Measurements from ENCODE around the gene RPTOR.

Gene RPTOR, protein sequence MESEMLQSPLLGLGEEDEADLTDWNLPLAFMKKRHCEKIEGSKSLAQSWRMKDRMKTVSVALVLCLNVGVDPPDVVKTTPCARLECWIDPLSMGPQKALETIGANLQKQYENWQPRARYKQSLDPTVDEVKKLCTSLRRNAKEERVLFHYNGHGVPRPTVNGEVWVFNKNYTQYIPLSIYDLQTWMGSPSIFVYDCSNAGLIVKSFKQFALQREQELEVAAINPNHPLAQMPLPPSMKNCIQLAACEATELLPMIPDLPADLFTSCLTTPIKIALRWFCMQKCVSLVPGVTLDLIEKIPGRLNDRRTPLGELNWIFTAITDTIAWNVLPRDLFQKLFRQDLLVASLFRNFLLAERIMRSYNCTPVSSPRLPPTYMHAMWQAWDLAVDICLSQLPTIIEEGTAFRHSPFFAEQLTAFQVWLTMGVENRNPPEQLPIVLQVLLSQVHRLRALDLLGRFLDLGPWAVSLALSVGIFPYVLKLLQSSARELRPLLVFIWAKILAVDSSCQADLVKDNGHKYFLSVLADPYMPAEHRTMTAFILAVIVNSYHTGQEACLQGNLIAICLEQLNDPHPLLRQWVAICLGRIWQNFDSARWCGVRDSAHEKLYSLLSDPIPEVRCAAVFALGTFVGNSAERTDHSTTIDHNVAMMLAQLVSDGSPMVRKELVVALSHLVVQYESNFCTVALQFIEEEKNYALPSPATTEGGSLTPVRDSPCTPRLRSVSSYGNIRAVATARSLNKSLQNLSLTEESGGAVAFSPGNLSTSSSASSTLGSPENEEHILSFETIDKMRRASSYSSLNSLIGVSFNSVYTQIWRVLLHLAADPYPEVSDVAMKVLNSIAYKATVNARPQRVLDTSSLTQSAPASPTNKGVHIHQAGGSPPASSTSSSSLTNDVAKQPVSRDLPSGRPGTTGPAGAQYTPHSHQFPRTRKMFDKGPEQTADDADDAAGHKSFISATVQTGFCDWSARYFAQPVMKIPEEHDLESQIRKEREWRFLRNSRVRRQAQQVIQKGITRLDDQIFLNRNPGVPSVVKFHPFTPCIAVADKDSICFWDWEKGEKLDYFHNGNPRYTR (N-terminal part only)

DNA sequence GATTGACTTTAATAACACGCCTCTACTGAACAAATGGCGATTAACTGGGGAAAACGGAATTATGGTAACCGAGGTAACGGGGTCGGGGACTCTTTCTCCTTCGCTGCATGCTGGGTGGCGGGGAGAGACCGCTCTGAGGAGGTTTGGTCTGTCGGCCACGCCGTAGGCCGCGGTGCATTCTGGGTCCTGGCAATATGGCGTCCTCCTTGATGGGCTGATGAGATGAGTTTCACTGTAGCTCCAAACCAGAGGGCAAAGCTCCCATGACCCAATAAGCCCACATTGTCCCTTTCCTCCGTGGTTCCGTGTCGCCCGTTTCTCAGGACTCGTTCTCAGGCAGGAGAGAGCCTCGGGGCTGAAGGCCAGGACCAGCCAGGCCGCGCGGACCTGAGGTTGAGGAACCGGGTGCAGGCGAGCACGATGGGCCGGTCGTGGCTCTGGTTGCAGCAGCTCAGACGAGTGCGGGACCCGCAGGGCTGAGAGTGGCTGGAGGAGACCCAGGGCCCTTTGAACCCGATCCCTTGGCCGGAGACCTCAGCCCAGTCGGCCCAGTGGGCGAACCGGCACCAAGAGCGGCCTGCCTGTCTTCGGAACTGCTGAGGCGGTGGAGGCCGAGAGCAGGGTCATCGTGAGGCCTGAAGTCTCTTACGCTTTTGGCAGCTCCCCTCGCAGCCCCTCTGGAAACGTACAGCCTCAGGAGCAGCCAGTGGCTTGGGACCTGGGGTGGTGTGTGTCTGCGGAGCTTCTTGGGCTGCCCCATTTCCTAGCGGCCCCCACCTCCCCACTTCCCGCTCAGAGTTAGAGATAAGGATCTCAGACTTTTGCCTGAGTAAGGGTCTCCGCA, at the start of gene RPTOR:
RPTOR (plus strand) TSS at position 184 of the 844 bp plus-strand sequence. CDS start 792 bp downstream, outside the sequence.
- Histone ChIP-seq H3K36me3 (ENCODE audit: control insufficient read depth in 1 of 2, insufficient read depth in 2 of 2, low read length in 2 of 2) (no peaks in the 10 kb centered on the region), H3K9ac (ENCODE audit: low read depth in 1 of 2, low read length in 2 of 2) (peak within 1 kb of the TSS; percentile 91), H3K4me1 (ENCODE audit: control insufficient read depth in 1 of 2, insufficient read depth in 2 of 2, low read length in 2 of 2) (peaks cover 14 to 16% of the 10 kb centered on the region in 2 donors), H3K27me3 (ENCODE audit: control insufficient read depth in 1 of 2, insufficient read depth in 2 of 2, low read length in 2 of 2) (no peaks in the 10 kb centered on the region), H3K4me3 (ENCODE audit: low read depth in 1 of 2, low read length in 2 of 2) (peak within 1 kb of the TSS; percentile 96 to 99), H3K9me3 (ENCODE audit: control insufficient read depth in 1 of 2, low read length in 2 of 2) (no peaks in the 10 kb centered on the region), H3K27ac (ENCODE audit: low read depth, low read length) (no peak within 1 kb of the TSS)

DNA sequence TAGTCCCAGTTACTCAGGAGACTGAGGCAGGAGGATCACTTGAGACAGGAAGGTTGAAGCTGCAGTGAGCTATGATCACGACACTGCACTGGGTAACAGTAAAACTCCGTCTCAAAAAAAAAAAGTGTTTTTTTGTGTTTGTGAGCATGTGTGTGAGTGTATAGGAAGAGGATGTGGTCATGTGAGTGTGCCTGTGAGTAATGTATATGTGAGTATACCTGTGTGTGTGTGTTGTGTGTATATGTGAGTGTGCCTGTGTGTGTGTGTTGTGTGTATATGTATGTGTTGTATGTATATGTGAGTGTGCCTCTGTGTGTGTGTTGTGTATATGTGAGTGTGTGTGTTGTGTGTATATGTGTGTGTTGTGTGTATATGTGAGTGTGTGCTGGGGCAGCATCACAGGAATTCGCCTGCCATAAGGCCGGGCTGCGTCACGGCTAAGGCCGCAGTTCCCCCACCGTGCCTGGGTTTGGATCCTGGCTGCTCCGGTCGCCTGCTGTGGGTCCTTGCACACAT, 46.9 kb upstream of the RPTOR start:
- no peak overlapping the region for H3K27ac ChIP-seq (ENCODE audit: low read depth, low read length)
- no peak overlapping the region for H3K4me3 ChIP-seq (ENCODE audit: low read depth in 1 of 2, low read length in 2 of 2)
- H3K4me1 ChIP-seq (ENCODE audit: control insufficient read depth in 1 of 2, insufficient read depth in 2 of 2, low read length in 2 of 2), result no peaks in the 10 kb centered on the region
- no peaks in the 10 kb centered on the region for H3K36me3 ChIP-seq (ENCODE audit: control insufficient read depth in 1 of 2, insufficient read depth in 2 of 2, low read length in 2 of 2)
- peaks cover 0 to 30% of the 10 kb centered on the region in 2 donors for H3K27me3 ChIP-seq (ENCODE audit: control insufficient read depth in 1 of 2, insufficient read depth in 2 of 2, low read length in 2 of 2)
- no peaks in the 10 kb centered on the region for H3K9me3 ChIP-seq (ENCODE audit: control insufficient read depth in 1 of 2, low read length in 2 of 2)
- no peak overlapping the region for H3K9ac ChIP-seq (ENCODE audit: low read depth in 1 of 2, low read length in 2 of 2)

DNA sequence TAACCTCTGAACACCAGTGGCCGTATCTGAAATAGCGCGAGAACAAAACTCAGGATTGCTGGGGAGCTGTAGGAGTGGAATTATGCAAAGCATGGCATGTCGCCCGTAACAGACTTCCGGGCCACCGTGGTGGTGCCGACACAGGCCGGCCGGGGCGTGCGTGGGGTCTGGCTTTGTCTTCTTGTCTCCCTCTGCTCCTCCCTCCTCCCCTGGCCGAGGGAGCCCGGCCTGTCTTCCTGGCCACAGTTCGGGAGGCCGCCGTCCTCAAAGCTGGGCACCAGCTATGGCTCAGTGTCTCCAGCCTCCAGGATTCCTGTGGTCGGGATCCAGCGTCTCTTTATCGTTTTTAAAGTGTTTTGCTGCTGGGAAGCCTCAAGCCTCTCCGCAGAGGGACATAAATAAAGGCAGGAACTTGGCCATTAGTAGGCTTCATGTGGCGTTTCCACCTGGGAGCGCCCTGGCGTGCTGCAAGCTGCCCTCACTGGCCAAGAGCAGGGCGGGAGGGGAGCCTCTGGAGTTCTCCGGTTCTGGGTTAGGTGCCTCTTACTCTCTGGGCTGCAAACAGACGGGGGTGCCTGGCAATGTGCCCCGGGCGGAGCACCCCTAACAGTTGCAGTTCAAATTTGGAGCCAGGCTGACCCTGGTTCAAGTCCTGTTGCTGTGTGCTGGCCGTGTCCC, 46.3 kb upstream of the RPTOR start:
- H3K36me3 ChIP-seq (ENCODE audit: control insufficient read depth in 1 of 2, insufficient read depth in 2 of 2, low read length in 2 of 2), result no peaks in the 10 kb centered on the region
- H3K4me1 ChIP-seq (ENCODE audit: control insufficient read depth in 1 of 2, insufficient read depth in 2 of 2, low read length in 2 of 2), result no peaks in the 10 kb centered on the region
- no peak overlapping the region for H3K9ac ChIP-seq (ENCODE audit: low read depth in 1 of 2, low read length in 2 of 2)
- H3K4me3 ChIP-seq (ENCODE audit: low read depth in 1 of 2, low read length in 2 of 2), result no peak overlapping the region
- H3K27ac ChIP-seq (ENCODE audit: low read depth, low read length), result no peak overlapping the region
- peaks cover 0 to 25% of the 10 kb centered on the region in 2 donors for H3K27me3 ChIP-seq (ENCODE audit: control insufficient read depth in 1 of 2, insufficient read depth in 2 of 2, low read length in 2 of 2)
- no peaks in the 10 kb centered on the region for H3K9me3 ChIP-seq (ENCODE audit: control insufficient read depth in 1 of 2, low read length in 2 of 2)

DNA sequence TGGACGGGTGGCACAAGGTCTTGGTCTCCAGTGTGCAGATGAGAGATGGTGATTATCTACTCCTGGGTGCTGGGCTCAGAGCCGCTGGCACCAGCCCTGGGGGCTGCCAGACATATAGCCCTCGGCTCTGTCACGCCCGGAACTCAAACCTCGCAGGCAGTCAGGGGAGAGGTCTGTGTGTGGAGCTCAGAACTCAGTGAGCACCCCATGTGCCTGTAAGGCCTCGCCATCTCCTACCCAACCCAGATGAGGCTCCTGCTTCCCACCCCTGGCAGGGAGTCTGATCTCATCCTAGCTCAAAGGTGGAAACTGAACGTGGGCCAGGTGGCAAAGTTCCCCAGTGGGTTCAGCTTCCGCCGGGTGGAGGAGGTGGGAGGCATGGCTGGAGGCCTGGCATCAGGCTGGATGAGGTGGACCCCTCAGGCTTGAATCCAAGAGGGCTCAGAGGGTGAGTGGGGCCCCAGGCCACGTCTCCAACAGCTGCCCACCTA, 45.7 kb upstream of the RPTOR start:
- Histone ChIP-seq H3K27me3 (ENCODE audit: control insufficient read depth in 1 of 2, insufficient read depth in 2 of 2, low read length in 2 of 2) (peaks cover 0 to 23% of the 10 kb centered on the region in 2 donors), H3K27ac (ENCODE audit: low read depth, low read length) (no peak overlapping the region), H3K36me3 (ENCODE audit: control insufficient read depth in 1 of 2, insufficient read depth in 2 of 2, low read length in 2 of 2) (no peaks in the 10 kb centered on the region), H3K9ac (ENCODE audit: low read depth in 1 of 2, low read length in 2 of 2) (no peak overlapping the region), H3K4me1 (ENCODE audit: control insufficient read depth in 1 of 2, insufficient read depth in 2 of 2, low read length in 2 of 2) (no peaks in the 10 kb centered on the region), H3K9me3 (ENCODE audit: control insufficient read depth in 1 of 2, low read length in 2 of 2) (no peaks in the 10 kb centered on the region), H3K4me3 (ENCODE audit: low read depth in 1 of 2, low read length in 2 of 2) (no peak overlapping the region)

DNA sequence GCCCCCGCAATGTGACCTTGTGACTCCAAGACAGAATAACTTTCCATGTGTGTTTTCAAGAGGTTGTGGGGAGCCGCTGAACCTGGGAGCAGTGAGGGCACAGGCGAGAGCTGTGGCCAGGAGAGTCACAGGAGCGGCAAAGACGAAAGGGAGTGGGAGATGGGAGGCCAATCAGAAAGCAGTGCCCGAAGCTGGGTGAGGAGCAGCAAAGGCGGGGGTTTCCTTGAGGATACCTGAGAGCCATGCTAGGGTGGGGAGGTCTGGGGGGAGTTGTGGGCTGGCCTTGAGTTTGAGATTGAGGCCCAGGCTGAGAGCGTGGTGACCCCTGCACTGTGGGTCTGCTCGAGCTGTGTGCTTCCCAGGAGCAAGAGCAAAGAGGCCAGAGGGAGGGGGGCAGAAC, 45.1 kb upstream of the RPTOR start:
- H3K9me3 ChIP-seq (ENCODE audit: control insufficient read depth in 1 of 2, low read length in 2 of 2), result no peaks in the 10 kb centered on the region
- no peaks in the 10 kb centered on the region for H3K36me3 ChIP-seq (ENCODE audit: control insufficient read depth in 1 of 2, insufficient read depth in 2 of 2, low read length in 2 of 2)
- H3K4me1 ChIP-seq (ENCODE audit: control insufficient read depth in 1 of 2, insufficient read depth in 2 of 2, low read length in 2 of 2), result no peaks in the 10 kb centered on the region
- H3K4me3 ChIP-seq (ENCODE audit: low read depth in 1 of 2, low read length in 2 of 2), result no peak overlapping the region
- H3K27me3 ChIP-seq (ENCODE audit: control insufficient read depth in 1 of 2, insufficient read depth in 2 of 2, low read length in 2 of 2), result peaks cover 5 to 18% of the 10 kb centered on the region in 2 donors
- H3K9ac ChIP-seq (ENCODE audit: low read depth in 1 of 2, low read length in 2 of 2), result no peak overlapping the region
- no peak overlapping the region for H3K27ac ChIP-seq (ENCODE audit: low read depth, low read length)

DNA sequence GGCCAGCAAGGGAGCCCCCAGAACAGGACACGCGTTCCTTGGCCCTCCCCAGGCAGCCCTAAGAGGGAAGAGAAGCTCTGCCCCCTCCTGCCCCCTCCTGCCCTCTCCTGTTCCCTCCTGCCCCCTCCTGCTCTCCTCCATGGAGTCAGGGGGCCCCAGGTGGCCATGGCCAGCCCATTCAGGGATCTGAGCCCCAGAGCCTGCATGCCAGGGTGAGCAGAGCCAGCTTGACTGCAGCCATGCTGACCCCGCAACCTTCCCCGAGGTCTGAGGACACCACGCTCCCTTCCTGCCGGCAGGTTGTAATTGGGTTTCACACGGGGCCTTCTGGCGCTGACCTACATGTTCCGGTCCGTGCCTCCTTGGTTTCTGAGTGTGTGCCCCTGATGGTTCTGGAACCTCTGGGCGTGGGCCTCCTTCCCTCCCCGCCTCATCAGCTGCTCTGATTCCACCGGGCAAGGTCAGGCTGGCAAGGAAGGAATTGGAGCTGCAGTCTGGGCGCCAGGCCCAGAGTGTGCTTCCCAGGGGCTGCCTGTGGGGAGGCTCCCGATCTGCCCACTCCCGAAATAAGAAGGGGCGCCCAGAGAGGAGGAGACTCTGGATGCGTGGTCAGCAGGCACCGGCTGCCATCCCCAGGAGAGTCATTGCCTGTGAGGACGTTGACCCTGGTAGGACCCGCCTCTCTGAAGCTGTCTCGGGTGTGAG, 44.5 kb upstream of the RPTOR start:
- Histone ChIP-seq H3K9me3 (ENCODE audit: control insufficient read depth in 1 of 2, low read length in 2 of 2) (no peaks in the 10 kb centered on the region), H3K4me1 (ENCODE audit: control insufficient read depth in 1 of 2, insufficient read depth in 2 of 2, low read length in 2 of 2) (no peaks in the 10 kb centered on the region), H3K9ac (ENCODE audit: low read depth in 1 of 2, low read length in 2 of 2) (no peak overlapping the region), H3K27ac (ENCODE audit: low read depth, low read length) (no peak overlapping the region), H3K36me3 (ENCODE audit: control insufficient read depth in 1 of 2, insufficient read depth in 2 of 2, low read length in 2 of 2) (no peaks in the 10 kb centered on the region), H3K27me3 (ENCODE audit: control insufficient read depth in 1 of 2, insufficient read depth in 2 of 2, low read length in 2 of 2) (peaks cover 5 to 18% of the 10 kb centered on the region in 2 donors), H3K4me3 (ENCODE audit: low read depth in 1 of 2, low read length in 2 of 2) (no peak overlapping the region)

DNA sequence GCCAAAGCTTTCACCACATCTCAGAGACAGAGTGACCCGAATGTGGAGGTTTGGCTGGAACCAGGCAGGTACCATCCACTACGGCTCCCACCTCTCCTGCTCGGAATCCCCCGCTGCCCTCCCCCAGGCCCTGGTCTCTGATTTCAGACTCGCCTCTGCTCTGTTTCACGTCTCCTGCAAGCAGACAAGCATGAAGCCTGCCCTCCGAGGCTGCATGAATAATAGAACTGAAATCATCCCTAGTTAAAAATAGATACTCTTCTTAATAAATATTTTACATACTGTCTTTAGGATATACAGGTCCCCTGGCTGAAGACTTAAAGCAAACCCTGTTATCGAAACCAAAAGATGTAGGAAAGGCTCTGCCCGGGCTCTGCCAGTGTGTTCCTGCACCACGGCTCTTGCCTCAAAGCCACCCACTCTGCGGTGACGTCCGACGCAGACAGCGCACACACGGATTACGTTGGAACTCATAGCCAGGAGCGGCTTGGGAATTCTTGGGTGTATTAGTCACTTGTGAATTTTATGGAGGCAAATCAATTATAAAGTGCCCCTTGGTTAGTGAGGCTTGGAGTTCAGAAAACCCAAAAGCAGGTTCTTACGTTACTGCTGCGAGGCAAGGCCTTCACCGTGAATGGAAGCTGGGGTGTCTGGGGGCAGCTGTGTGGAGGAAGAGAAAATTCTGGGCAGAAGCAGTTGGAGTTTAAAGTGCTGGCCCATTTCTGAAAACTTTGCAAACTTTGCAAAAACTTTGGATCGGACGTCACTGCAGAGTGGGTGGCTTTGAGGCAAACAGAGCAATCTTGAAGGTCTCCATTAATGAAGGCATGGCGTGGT, 42.7 kb upstream of the RPTOR start:
- H3K4me3 ChIP-seq (ENCODE audit: low read depth in 1 of 2, low read length in 2 of 2), result no peak overlapping the region
- H3K36me3 ChIP-seq (ENCODE audit: control insufficient read depth in 1 of 2, insufficient read depth in 2 of 2, low read length in 2 of 2), result no peaks in the 10 kb centered on the region
- no peaks in the 10 kb centered on the region for H3K9me3 ChIP-seq (ENCODE audit: control insufficient read depth in 1 of 2, low read length in 2 of 2)
- H3K27me3 ChIP-seq (ENCODE audit: control insufficient read depth in 1 of 2, insufficient read depth in 2 of 2, low read length in 2 of 2), result peaks cover 5 to 18% of the 10 kb centered on the region in 2 donors
- no peaks in the 10 kb centered on the region for H3K4me1 ChIP-seq (ENCODE audit: control insufficient read depth in 1 of 2, insufficient read depth in 2 of 2, low read length in 2 of 2)
- H3K27ac ChIP-seq (ENCODE audit: low read depth, low read length), result no peak overlapping the region
- H3K9ac ChIP-seq (ENCODE audit: low read depth in 1 of 2, low read length in 2 of 2), result no peak overlapping the region

DNA sequence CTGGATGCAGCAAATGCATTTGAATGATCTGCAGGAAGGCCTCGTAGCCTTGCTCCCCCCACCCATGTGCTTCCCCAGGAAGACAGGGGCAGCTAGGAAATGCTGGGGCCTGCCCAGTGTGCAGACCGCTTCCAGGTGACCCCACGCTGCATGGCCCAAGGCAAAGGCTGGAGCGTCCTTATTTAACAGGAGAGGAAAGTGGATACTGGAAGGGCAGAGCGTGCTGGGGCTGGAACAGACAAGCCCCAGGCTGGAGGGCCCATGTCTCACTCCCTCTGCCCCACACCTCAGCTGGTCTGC, 42.1 kb upstream of the RPTOR start:
- Histone ChIP-seq H3K4me3 (ENCODE audit: low read depth in 1 of 2, low read length in 2 of 2) (no peak overlapping the region), H3K9ac (ENCODE audit: low read depth in 1 of 2, low read length in 2 of 2) (no peak overlapping the region), H3K27me3 (ENCODE audit: control insufficient read depth in 1 of 2, insufficient read depth in 2 of 2, low read length in 2 of 2) (peaks cover 5 to 18% of the 10 kb centered on the region in 2 donors), H3K4me1 (ENCODE audit: control insufficient read depth in 1 of 2, insufficient read depth in 2 of 2, low read length in 2 of 2) (no peaks in the 10 kb centered on the region), H3K27ac (ENCODE audit: low read depth, low read length) (no peak overlapping the region), H3K9me3 (ENCODE audit: control insufficient read depth in 1 of 2, low read length in 2 of 2) (no peaks in the 10 kb centered on the region), H3K36me3 (ENCODE audit: control insufficient read depth in 1 of 2, insufficient read depth in 2 of 2, low read length in 2 of 2) (no peaks in the 10 kb centered on the region)
